HG02970 (cell line): ENCODE measurements around the gene SHISA7.
"Not testable (repeated sequence)": the region's sequence is repeated elsewhere in the genome, so short reads cannot be mapped to it uniquely, and the experiment has no call there.

Experiments
- ATAC-seq: cut with Tn5 transposase; IDR thresholded peaks from one replicate; pipeline ENCODE4 v1.9.1; 2021; ENCODE audit warnings: mild to moderate bottlenecking, moderate library complexity, moderate number of reproducible peaks; ENCODE audit not compliant: unreplicated experiment, low FRiP score

Gene SHISA7

GRCh38 chr19:55423225-55424005, 19.7 kb downstream of the SHISA7 start:
- ATAC-seq, result no peak

GRCh38 chr19:55421281-55421680, 21.8 kb downstream of the SHISA7 start:
- ATAC-seq, result not testable (repeated sequence)

- no peak for ATAC-seq
Measured at GRCh38 chr19:55419624-55420236, 23.4 kb downstream of the SHISA7 start.

DNA sequence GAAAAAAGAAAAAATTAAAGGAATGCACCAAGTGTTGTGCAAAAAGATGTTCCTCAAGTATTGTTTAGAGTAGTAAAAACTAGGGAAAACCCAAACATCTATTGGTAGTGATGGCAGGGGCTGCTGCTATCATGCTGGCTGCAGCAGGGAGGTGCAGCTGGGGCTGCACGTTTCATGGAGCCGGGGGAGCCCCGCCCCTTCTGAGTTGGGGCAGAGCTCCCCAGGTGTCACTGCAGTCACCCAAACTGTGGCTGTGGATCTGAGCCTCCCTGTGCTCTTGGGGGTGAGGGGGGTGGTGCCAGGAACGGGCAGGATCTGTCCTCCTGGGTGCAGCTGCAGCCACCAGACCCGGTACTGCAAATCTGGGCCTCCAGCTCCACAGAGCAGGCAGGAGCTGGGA, 24.0 kb downstream of the SHISA7 start:
- ATAC-seq, result no peak

DNA sequence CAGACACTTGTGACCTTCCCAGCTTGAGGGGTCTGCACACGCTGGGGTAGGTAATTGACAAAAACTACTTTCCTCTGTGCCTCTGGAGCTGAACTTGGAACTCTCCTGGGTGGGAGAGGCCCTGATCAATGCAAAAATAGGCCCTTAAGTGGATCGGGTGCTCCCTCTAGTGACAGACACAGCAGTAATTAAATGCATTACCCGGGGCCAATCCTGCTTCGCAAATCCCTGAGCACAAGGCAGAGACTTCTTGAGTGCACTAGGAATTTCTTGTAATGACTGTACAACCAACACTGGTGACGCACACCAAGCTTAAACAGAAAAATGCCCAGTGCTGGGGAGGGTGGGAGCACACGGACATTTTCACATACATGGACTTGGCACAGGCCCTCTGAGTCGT, 24.9 kb downstream of the SHISA7 start:
- ATAC-seq, result no peak

DNA sequence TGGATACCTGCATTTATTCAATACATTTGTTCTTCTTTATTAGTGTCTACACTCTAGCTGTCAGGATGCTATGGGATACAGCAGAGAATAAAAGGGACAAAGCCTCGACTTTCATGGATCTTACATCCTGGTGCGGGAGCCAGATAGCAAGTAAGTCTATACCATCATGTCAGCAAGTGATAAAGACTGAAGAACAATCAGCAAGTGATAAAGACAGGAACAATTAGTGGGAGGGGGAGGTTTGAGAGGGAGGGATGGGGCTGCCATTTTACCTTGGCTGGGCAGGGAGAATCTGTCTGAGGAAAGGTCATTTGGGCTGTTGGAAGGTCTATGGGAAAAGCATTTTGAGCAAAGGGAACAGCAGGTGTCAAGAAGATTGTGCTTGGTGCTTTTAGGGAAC, 32.9 kb downstream of the SHISA7 start:
- no peak for ATAC-seq

GRCh38 chr19:55409179-55409578, 33.9 kb downstream of the SHISA7 start:
- not testable (repeated sequence) for ATAC-seq

DNA sequence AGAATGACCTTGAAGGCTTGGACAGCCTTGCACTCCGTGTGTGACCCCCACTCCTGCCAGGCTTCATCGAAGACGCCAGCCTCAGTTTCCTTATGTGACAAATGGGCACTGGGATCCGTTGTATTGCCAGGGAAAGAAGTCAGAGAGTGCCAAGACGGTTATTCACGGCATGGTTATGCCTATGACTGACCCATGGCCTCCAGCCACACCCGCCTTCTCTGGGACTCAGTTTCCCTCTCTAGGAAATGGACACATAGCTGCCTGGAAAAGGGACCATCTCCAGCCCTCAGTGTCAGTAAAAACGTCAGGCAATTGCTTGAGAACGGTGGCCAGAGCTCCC, 34.6 kb downstream of the SHISA7 start:
- no peak for ATAC-seq

DNA sequence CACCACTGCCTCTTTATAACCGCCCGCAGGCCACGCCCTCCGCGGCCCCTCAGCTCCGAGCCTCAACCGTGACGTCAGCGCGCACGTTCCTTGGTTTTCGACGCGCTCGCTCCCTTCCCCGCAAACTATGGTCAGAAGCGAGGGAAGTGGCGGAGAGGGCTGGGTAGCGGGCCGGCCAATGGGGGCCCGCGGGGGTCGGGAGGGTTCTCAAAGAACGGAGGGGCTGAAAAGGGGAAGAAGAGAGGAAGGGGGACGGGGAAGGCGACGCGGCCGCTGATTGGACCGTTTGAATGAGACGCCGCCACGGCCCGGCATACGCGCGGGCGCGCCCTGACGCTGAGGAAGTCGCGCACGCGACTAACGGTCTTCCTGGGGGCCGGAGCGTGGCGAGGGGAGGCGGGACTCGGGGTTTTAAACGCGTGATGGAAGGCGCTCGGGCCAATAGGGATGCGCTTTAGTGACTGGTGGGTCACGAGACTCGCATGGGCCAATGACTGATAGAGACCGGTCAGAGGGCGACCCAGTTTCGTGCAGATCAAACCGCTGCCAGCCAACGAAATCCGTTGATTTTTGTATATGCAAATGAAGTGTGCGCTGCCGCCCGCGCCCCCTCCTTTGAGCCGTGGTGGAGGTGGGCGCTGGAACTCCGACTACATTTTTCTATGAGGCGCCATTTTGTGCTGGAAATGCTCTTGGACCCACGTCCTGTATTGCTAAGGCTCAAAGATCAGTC, 35.1 kb downstream of the SHISA7 start:
- ATAC-seq, result peak; percentile 76

DNA sequence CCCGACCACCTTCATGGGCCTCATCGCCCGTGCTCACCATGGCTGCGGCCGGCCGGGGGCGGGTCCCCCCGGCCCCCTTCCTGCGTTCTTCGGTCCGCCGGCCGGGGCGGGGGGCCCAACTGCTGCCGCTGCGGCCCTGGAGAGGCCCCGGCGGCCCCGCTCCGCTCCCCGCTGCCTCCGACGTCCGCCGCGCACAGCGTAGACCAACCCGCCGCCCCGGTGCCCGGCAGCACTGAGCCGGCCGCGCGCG, 35.6 kb downstream of the SHISA7 start, which contains the start of gene UBE2S:
Gene UBE2S, minus strand, starts transcription at position 239 of the 250 bp plus-strand sequence. Its CDS starts 199 bp downstream, at position 40.
- ATAC-seq, result peak; percentile 28

- peak; percentile 1 for ATAC-seq
Measured at GRCh38 chr19:55406826-55407549, 36.1 kb downstream of the SHISA7 start.

- no peak for ATAC-seq
Measured at GRCh38 chr19:55406091-55406825, 36.8 kb downstream of the SHISA7 start.

DNA sequence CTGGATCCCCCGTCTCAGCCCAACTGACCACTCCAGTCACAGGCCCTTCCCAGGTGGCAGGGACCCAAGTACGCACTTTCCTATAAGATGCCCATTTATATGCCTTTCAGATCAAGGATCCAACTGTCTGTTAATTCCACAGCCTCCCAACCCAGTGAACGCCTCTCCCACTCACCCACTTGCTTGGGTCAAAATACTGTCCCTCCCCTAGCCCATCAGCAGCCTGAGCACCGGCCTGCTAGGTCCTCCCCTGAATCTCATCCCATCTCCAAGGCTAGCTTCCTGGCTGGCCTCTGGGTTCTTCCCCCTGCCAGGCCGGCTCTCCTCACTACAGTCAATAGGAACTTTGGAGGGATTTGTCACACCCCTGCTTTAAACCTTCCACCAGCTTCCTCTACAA, 37.5 kb downstream of the SHISA7 start:
- ATAC-seq, result no peak

DNA sequence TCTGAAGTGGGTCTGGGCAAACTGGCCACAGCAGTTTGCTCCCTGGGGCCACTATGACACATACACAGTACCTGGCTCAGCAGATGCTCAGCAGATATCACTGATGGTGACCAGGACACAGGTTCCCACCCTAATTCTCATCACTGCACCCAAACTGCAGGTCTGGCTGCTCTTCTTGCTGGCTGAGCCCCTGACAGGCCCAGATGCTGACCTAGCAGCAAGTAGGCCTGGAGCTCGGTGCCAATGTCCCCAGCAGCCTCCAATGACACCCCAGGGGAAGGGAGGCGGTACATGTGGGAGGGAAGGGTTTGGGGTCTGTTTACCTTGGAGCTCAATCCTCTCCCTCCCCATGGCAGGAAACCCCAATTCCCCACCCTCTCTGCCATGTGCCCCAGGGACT, 40.6 kb downstream of the SHISA7 start:
- ATAC-seq, result no peak

DNA sequence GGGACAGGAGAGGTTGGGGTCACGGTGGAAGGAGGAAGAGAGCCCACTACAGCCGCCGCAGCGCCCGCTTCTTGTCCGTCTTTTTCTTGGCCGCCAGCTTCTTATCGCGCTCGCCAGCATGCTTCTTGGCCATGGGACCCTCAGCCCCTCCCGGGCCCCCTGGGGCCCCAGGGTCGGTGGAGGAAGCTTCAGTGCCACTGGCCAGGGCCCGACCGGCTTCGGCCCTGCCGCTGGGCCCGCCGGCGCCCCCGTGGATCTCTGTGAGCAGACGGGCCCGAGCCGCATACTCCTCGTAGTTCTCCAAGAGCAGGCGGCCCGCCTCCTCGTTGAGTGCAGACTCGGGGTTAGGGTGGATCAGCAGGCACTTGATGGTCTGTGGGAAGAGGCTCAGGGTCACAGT, 41.7 kb downstream of the SHISA7 start:
- ATAC-seq, result not testable (repeated sequence)

DNA sequence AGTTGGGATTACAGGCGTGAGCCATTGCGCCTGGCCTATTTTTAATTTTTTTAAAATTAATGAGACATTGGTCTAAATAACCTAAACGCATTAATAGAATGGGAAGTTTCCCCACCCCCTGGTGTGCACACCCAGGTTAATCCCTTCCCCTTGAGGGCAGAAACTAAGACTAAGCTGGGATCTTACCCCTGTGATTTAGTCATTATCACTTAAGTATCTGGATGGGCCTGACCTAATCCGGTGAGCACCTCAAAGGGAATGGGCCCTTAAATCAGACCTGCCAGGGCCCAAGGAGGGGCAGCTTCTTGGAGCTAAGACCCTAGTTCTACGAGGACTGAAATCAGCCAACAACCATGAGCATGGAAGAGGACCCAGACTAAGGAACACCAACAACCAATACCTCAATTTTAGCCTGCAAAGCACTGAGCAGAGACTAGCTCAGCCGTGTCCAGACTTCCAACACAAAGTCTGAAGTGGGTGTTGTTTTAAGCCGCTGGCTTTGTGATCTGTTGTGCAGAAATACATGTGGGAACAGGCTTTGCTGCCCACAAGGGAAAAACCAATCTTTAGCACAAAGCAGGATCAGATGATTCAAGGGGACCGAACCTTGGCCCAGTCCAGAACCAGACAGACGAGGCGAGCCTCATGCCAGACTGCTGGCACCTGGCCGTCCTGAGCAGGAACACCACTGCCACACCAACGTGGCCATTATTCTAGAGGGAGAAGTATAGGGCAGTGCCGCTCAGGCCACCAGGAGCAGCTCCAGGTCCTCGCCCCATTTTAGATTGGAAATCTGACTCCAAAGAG, 42.6 kb downstream of the SHISA7 start:
- no peak for ATAC-seq

DNA sequence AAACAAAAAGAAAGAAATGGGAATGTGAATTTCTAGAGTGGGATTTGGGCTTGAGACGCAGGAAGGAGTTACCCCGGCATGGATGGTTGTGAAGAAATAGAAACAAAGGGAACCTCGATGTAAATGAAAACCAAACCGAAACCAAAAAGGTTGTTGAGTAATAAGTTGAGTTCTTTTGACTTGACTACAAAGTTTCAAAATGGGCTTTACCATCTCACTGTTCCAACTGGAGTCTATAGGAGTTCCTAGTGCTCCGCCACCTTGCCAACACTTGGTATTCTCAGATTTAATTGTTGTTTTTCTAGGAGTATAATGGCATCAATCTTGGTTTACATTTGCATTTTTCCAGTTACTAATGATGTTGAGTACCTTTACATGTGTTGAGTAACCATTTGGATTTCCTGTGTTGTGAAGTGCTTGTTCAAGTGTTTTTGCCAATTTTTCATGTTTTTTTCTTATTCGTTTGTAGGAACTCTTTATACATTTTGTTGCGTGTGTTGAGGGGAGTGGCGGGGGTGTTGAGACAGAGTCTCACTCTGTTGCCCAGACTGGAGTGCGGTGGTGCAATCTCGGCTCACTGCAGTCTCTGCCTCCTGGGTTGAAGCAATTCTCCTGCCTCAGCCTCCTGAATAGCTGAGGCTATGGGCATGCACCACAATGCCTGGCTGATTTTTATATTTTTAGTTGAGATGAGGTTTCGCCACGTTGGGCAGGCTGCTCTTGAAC, 44.7 kb downstream of the SHISA7 start:
- ATAC-seq, result no peak

DNA sequence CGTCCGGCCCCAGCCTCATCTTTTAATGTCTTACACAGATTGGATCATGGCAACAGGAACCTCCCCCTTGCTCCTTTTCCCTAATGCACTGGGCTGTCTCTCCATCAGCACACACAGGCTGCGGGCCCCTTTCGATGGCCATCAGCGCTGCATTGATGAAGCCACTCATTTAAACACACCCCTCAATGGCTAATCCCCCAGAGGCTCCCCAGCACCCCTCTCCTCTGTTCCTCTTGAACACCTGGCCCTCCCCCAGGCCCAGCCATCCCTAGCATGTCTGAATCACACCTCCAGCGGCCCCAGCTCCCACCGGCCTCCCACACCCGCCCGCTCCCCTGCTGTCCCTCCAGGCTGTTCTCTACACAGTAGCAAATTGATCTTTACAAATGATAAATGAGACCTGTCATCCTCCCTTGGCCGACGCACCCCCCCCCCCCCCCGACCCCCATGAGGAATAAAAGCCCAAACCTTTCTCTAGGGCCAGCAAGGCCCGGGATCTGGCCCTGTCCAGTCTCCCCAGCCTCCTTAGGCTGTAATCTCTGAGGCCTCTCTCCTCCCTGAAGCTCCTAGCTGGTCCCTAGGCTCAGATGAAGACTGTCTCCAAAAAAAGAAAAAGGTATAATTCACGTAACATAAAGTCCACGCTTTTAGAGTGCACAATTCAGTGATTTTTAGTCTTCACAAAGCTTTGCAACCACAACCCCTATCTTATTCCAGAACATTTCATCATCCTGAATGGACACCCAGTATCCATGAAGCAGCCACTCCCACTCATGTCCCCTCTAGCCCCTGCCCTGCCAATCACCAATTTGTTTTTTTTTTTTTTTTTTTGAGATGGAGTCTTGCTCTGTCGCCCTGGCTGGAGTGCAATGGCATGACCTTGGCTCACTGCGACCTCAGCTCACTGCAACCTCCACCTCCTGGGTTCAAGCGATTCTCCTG, 50.0 kb downstream of the SHISA7 start:
- ATAC-seq, result no peak
